ENCODE results near the gene OSBPL2.

The OSBPL2 gene

GRCh38 chr20:62211769-62212288 lies 26.5 kb upstream of the OSBPL2 start:
- no peak for DNase-seq (ENCODE audit: low read depth)
- TF ChIP-seq, protein P1, sequence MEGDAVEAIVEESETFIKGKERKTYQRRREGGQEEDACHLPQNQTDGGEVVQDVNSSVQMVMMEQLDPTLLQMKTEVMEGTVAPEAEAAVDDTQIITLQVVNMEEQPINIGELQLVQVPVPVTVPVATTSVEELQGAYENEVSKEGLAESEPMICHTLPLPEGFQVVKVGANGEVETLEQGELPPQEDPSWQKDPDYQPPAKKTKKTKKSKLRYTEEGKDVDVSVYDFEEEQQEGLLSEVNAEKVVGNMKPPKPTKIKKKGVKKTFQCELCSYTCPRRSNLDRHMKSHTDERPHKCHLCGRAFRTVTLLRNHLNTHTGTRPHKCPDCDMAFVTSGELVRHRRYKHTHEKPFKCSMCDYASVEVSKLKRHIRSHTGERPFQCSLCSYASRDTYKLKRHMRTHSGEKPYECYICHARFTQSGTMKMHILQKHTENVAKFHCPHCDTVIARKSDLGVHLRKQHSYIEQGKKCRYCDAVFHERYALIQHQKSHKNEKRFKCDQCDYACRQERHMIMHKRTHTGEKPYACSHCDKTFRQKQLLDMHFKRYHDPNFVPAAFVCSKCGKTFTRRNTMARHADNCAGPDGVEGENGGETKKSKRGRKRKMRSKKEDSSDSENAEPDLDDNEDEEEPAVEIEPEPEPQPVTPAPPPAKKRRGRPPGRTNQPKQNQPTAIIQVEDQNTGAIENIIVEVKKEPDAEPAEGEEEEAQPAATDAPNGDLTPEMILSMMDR (conservative IDR thresholded peaks at IDR 0.05; ENCODE audit: control insufficient read depth, insufficient read depth, low read depth, low read length) = no peak
- H3K4me3 ChIP-seq (ENCODE audit: control insufficient read depth, low read depth, low read length) = no peak overlapping the region

DNA sequence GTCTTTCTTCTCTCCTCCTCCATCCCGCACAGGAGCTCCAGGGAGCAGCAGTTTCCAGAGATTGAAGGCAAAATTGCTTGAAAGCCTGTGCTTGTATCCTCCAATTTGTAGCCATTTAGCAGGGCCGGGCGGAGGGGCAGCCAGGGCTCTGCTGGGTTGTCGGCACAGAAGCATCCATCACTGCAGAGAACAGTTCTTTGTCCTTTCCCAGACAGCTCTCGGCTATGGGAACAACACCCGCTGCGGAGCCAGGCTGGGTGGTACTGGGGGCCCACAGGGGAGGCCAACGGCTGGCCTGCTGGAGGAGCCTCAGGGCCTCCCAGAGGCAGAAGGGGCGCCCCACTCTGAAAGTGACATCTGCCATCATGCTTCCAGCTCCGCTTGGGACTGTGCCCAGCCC lies 26.0 kb upstream of the OSBPL2 start:
- no peak for DNase-seq (ENCODE audit: low read depth)
- TF ChIP-seq, protein P1 (conservative IDR thresholded peaks at IDR 0.05; ENCODE audit: control insufficient read depth, insufficient read depth, low read depth, low read length) = no peak
- no peak overlapping the region for H3K4me3 ChIP-seq (ENCODE audit: control insufficient read depth, low read depth, low read length)

- H3K4me3 ChIP-seq (ENCODE audit: control insufficient read depth, low read depth, low read length) = no peak overlapping the region
- TF ChIP-seq, protein P1 (conservative IDR thresholded peaks at IDR 0.05; ENCODE audit: control insufficient read depth, insufficient read depth, low read depth, low read length) = no peak
- DNase-seq (ENCODE audit: low read depth) = no peak
These were observed 24.3 kb upstream of the OSBPL2 start for GRCh38 chr20:62214067-62214466.

- TF ChIP-seq, protein P1 (conservative IDR thresholded peaks at IDR 0.05; ENCODE audit: control insufficient read depth, insufficient read depth, low read depth, low read length) = no peak
- no peak overlapping the region for H3K4me3 ChIP-seq (ENCODE audit: control insufficient read depth, low read depth, low read length)
- no peak for DNase-seq (ENCODE audit: low read depth)
These were observed 23.0 kb upstream of the OSBPL2 start for GRCh38 chr20:62215020-62215990.

DNA sequence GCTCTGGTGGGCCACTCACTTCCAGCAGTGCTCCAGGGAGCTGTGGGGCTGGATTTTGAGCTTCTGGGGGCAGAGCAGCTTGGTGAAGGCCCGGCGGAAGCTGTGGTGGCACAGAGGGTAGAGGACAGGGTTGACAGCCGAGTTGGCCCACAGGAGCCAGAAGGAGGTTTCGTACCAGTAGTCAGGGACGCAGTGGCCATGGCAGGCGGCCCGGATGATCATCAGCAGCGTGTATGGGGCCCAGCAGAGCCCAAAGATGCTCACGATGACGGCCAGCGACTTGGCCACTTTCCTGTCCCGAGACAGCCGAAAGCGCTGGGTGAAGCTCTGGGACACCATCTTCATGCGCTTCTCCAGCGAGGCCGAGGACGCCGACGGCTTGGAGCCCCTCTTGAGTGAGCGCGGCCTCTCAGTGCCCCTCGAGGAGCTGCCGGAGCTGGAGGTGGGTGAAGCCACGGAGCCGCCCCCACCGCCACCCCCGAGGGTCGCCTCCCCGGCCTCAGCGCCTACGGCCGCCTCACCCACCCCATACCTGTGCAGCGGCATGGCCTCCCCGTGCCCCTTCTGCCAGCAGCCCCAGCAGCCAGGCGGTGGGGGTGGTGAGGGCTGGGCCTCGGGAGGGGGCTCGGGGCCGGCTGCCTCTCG lies 22.2 kb upstream of the OSBPL2 start:
- TF ChIP-seq, protein P1 (conservative IDR thresholded peaks at IDR 0.05; ENCODE audit: control insufficient read depth, insufficient read depth, low read depth, low read length) = no peak
- no peak for DNase-seq (ENCODE audit: low read depth)
- no peak overlapping the region for H3K4me3 ChIP-seq (ENCODE audit: control insufficient read depth, low read depth, low read length)

DNA sequence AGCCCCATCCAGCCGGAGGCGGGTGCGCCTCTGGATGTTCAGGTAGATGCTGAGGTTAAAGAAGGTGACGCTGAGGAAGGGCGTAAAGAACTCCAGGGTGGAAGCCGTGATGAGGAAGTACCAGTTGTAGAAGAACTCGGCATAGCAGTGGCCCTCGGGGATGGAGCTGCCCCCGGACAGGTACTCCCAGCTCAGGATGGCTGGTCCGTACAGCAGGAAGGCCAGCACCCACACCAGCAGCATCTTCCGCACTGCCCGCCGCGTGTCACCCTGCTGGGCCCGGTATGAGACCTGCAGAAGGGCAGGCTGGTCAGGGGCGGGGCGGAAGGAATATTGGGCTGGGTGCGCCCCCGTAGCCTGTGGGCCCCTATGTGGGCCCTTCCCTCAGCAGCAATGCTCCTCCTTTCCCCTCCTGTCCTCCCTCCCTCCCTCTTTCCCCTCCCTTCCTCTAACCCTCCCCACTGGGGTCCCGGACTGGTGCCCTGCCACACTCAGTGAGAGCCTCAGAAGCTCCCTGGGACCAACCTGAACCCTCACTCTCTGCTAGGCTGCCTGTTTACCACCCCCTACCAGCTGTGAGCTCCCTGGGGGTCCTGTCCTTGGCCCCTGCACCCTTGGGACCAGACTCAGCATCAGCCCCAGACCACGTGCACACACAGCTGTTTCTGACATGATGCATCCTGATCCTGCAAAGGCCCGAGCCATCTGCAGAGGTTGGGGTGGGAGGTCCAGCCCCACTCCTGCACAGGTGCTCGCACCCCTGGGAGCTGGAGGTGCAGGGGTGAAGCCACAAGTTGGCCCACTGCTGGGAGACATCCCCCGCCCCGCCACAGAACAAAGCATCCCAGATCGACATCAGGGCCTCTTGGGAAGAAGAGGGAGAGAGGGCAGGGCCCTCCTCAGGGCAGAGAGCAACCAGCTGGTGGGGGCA lies 21.4 kb upstream of the OSBPL2 start:
- no peak overlapping the region for H3K4me3 ChIP-seq (ENCODE audit: control insufficient read depth, low read depth, low read length)
- TF ChIP-seq, protein P1 (conservative IDR thresholded peaks at IDR 0.05; ENCODE audit: control insufficient read depth, insufficient read depth, low read depth, low read length) = no peak
- no peak for DNase-seq (ENCODE audit: low read depth)
